ENCODE measurements around the gene DALRD3.

DNA sequence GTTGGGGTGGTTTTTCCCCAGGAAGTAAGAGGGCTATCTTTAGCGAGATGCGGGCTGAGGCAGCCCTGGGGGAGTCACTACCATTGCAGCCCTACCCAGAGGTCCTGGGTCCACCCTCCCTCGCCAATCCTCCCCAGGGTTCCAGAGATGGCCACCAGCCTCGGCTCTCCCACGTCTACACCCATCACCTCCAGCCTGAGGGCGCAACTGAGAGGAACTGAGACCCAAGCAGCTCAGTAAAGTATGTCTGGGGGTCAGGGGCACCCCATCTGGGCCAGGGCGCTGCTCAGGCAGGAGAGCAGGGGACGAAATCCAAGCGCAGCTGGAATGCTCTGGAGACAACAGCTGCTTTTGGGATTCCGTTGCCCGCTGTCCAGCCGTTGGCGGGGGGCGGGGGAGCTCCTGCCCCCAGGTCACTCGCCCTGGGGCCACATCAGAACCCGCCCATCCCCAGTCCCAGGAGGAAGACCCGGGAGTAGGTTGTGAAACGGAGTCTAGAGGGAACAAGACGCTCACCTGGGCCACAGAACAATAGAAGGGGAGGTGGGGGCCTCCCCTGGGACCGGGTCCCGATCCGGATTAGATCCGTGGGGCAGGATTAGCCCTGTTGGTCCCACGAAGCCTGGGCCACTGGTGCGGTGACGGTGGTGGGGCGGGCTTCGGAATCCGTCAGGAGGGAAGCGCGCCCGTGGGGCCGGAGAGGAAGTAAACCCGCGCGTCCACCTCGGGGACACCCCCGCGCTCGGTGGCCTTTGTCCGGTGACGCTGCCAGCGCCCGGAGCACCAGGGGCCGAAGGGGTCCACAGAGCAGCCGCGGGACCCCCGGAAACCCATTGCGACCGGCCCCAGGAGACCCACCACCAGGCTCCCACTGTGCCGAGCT is 2.2 kb upstream of the DALRD3 start:
- TF ChIP-seq, protein P1, sequence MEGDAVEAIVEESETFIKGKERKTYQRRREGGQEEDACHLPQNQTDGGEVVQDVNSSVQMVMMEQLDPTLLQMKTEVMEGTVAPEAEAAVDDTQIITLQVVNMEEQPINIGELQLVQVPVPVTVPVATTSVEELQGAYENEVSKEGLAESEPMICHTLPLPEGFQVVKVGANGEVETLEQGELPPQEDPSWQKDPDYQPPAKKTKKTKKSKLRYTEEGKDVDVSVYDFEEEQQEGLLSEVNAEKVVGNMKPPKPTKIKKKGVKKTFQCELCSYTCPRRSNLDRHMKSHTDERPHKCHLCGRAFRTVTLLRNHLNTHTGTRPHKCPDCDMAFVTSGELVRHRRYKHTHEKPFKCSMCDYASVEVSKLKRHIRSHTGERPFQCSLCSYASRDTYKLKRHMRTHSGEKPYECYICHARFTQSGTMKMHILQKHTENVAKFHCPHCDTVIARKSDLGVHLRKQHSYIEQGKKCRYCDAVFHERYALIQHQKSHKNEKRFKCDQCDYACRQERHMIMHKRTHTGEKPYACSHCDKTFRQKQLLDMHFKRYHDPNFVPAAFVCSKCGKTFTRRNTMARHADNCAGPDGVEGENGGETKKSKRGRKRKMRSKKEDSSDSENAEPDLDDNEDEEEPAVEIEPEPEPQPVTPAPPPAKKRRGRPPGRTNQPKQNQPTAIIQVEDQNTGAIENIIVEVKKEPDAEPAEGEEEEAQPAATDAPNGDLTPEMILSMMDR (IDR thresholded peaks at IDR 0.05), result no peak
- TF ChIP-seq POLR2A (IDR thresholded peaks at IDR 0.05; ENCODE audit: low read depth) (no peak), EP300 (IDR thresholded peaks at IDR 0.05) (no peak), POLR2AphosphoS5 (IDR thresholded peaks at IDR 0.05) (no peak)

Measured in esophagus muscularis mucosa (tissue), 4 donors.